Breast epithelium (tissue), 4 donors: ENCODE measurements around the gene MOSMO. TPM values are rescaled to one million over a fixed set of nuclear protein-coding genes. Genes with fewer than 3 reads are reported as not detected.

ENCODE experiments used
- DNase-seq, 2 donors: peaks; one replicate each; pipeline ENCODE4 v3.0.0-alpha.2; 2019; ENCODE audit warnings: low spot score in 2 of 2
- H3K27ac ChIP-seq, 2 donors: fragments of 200-600 bp; sonication (generic) in 1 of 2; one replicate each; pipeline ENCODE4 v1.5.1; 2016 to 2019; ENCODE audit warnings: mild to moderate bottlenecking in 1 of 2
- H3K27me3 ChIP-seq, 2 donors: fragments of 200-600 bp; sonication (generic) in 1 of 2; one replicate each; pipeline versions ENCODE4 v1.5.1 to v1.6.0; 2017 to 2019; ENCODE audit warnings: control low read depth in 1 of 2, mild to moderate bottlenecking in 1 of 2
- H3K36me3 ChIP-seq: fragments of 200-600 bp; one replicate; pipeline ENCODE4 v1.5.1; 2019
- H3K4me1 ChIP-seq, 2 donors: fragments of 200-600 bp; sonication (generic); one replicate each; pipeline ENCODE4 v1.5.1; 2016 to 2019; ENCODE audit warnings: control low read depth in 1 of 2
- H3K4me3 ChIP-seq, 3 donors: fragments of 200-600 bp; sonication (generic); 1 replicate in 2 of 3; 2 replicates in 1 of 3; pipeline ENCODE4 v1.5.1; 2016 to 2019; ENCODE audit warnings: mild to moderate bottlenecking in 3 of 3, moderate library complexity in 2 of 3
- H3K9me3 ChIP-seq, 2 donors: fragments of 200-600 bp; sonication (generic) in 1 of 2; one replicate each; pipeline ENCODE4 v1.5.1; 2016 to 2019; ENCODE audit warnings: control low read depth in 1 of 2
- CTCF ChIP-seq, 3 donors: fragments of 450-650 bp; IDR thresholded peaks; one replicate each; pipeline ENCODE4 v1.5.1; 2016 to 2017; ENCODE audit warnings: antibody characterized with exemption in 3 of 3, mild to moderate bottlenecking in 3 of 3, moderate library complexity in 3 of 3
- POLR2A ChIP-seq: fragments of 450-650 bp; IDR thresholded peaks from one replicate; pipeline ENCODE4 v1.6.1; 2016; ENCODE audit warnings: antibody characterized with exemption, mild to moderate bottlenecking, moderate library complexity
- POLR2AphosphoS5 ChIP-seq, 3 donors: sonication (generic); formaldehyde crosslinking; IDR thresholded peaks; one replicate each; pipeline ENCODE4 v1.6.1; 2017; ENCODE audit warnings: antibody characterized with exemption in 3 of 3
- intact Hi-C: fragments of 100-400 bp; cut with DNase I; formaldehyde crosslinking; loops from one replicate; pipeline ENCODE4 v1.15.1; 2023; ENCODE audit warnings: low total_unique reads
- total RNA-seq, 3 donors: library from RNA; depleted of rRNA; stranded (reverse); fragments of >200 nt; gene quantifications; one replicate each; pipeline ENCODE4 v1.1.0, GENCODE V29; 2016

MOSMO gene
- total RNA-seq, 3 donors from 2014 or later, result 19.7 to 31.5 (median 29.5) TPM

DNA sequence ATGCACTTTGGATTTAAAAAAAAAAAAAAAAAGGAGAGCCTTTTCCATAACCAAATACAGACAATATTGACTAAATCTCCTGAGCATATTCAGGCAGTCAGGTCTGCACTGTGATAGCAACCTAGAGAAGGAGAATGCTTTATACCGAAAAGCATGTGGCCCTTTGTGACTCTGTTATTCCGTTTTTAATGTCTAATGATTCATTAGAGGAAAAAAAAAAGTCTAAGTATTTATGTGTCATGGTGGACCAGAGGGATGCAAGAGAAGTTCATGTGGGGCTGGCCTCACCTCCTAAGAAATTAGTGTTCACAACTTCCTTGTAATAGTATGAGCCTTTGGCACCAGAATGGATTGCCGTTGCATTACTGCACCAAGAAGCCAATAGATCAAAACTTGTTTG, 73.1 kb downstream of the MOSMO start:
- Histone ChIP-seq H3K9me3 (no peaks in the 10 kb centered on the region), H3K36me3 (no peaks in the 10 kb centered on the region), H3K27me3 (no peaks in the 10 kb centered on the region), H3K4me1 (no peaks in the 10 kb centered on the region), H3K27ac (no peak overlapping the region), H3K4me3 (no peak overlapping the region)
- intact Hi-C loops, result no loop called here
- DNase-seq, result no peak
- TF ChIP-seq POLR2AphosphoS5 (IDR thresholded peaks at IDR 0.05) (no peak), CTCF (IDR thresholded peaks at IDR 0.05) (no peak), POLR2A (no peak)

DNA sequence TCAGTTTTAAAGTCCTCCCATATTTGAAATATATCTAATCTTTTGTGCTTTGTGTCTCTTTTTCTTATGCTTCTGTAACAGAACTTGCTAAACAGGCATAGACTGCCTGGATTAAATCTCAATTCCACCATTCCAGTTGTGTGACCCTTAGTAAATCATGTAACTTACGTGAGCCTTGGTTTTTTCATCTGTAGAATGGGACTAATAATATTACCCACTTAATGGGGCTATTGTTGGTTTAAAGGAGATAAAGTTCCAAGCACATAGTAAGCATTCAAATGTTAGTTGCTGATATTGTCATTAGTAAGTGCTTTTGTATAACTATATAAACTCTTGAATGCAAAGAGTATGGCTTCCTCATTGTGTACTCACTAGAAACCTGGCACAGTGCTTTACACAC, 78.5 kb downstream of the MOSMO start:
- no peaks in the 10 kb centered on the region for H3K27me3 ChIP-seq
- no peaks in the 10 kb centered on the region for H3K36me3 ChIP-seq
- TF ChIP-seq CTCF (IDR thresholded peaks at IDR 0.05) (no peak), POLR2A (no peak)
- H3K27ac ChIP-seq, result no peak overlapping the region
- intact Hi-C loops, result no loop called here
- no peak for DNase-seq
- no peaks in the 10 kb centered on the region for H3K9me3 ChIP-seq
- no peak overlapping the region for H3K4me3 ChIP-seq
- no peaks in the 10 kb centered on the region for H3K4me1 ChIP-seq

DNA sequence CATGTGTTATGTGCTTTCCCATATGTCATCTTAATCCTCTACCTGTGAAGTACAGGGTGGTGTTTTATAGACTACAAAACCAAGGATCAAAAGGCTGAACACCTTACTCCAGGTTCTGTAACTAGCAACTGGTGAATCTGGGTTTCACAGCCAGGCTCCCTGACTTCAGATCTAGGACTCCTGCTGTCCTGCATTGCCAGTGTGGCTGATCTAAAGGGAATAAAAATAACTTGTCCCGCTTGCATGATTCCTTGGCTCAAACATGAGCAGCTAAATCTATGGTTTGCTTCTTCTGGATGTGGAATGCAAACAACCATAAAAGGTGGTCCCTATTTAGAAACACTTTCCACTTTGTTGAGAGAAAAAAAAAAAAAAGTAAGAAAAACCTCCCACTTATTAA, 80.7 kb downstream of the MOSMO start:
- TF ChIP-seq POLR2AphosphoS5 (IDR thresholded peaks at IDR 0.05), result no peak
- DNase-seq, result no peak
- Histone ChIP-seq H3K4me3 (no peak overlapping the region), H3K9me3 (no peaks in the 10 kb centered on the region), H3K27ac (no peak overlapping the region), H3K36me3 (no peaks in the 10 kb centered on the region), H3K4me1 (no peaks in the 10 kb centered on the region), H3K27me3 (no peaks in the 10 kb centered on the region)
- intact Hi-C loops, result no loop called here

DNA sequence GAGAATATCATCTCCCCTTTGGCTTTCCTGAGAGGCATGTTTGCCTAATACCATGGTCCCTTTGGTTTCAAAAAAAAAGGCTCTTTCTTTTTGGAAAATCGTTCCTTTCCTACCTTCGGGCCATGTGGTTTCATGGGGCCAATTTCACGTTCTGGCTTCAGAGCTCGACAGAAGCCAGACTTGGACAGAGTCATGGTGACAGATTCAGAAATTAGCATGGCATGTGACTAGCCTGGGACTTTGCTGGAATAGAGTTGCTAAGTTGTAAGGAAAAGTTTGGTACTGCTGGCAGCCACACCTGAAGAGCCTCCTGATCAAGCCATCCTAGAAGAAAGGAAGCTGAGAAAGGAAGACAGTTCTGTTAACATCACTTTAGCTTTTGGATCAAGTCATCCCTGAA, 82.0 kb downstream of the MOSMO start:
- no peaks in the 10 kb centered on the region for H3K27me3 ChIP-seq
- H3K27ac ChIP-seq, result no peak overlapping the region
- TF ChIP-seq CTCF (IDR thresholded peaks at IDR 0.05), result no peak
- TF ChIP-seq POLR2A, result no peak
- no peak for TF ChIP-seq POLR2AphosphoS5 (IDR thresholded peaks at IDR 0.05)
- H3K36me3 ChIP-seq, result no peaks in the 10 kb centered on the region
- H3K9me3 ChIP-seq, result no peaks in the 10 kb centered on the region
- intact Hi-C loops, result no loop called here
- DNase-seq, result no peak
- H3K4me3 ChIP-seq, result no peak overlapping the region
- H3K4me1 ChIP-seq, result no peaks in the 10 kb centered on the region

DNA sequence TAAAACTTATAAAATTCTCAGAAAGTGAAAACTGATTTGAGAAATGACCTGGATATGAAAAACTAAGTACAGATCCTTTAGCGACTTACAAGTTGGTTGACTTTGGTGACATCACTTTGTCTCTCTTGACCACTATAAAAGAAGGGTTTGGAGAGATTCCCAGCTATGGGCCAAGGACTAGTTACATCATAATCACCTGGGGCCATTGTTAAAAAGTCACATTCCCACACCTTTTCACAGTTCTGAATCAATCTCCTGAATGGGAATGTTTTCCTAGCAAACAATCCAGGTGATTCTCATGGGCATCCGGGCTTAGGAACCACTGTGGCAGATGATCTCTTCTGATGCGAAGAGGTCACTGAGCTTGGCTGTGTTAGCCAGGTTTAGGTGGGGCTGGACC, 83.8 kb downstream of the MOSMO start:
- H3K27me3 ChIP-seq, result no peaks in the 10 kb centered on the region
- no peak for TF ChIP-seq POLR2A
- TF ChIP-seq POLR2AphosphoS5 (IDR thresholded peaks at IDR 0.05), result no peak
- no peak for TF ChIP-seq CTCF (IDR thresholded peaks at IDR 0.05)
- H3K4me1 ChIP-seq, result no peaks in the 10 kb centered on the region
- no peak for DNase-seq
- H3K9me3 ChIP-seq, result no peaks in the 10 kb centered on the region
- intact Hi-C loops, result no loop called here
- H3K36me3 ChIP-seq, result no peaks in the 10 kb centered on the region
- peak overlapping the region in 1 of 2 donors; percentile 14 for H3K27ac ChIP-seq
- H3K4me3 ChIP-seq, result no peak overlapping the region
